GM23248 (cell line): ENCODE results near the gene KCNJ4. TPM values are rescaled to one million over a fixed set of nuclear protein-coding genes. Genes with fewer than 3 reads are reported as not detected.

Experiments used
- DNase-seq: peaks from one replicate; pipeline ENCODE4 v3.0.0-alpha.2; 2015
- H2AFZ ChIP-seq: fragments of 200-600 bp; sonication (generic); 2 replicates; pipeline ENCODE4 v1.6.1; 2016; ENCODE audit warnings: antibody characterized with exemption
- H3F3A ChIP-seq: fragments of 200-600 bp; sonication (generic); 2 replicates; pipeline ENCODE4 v1.6.1; 2016; ENCODE audit warnings: mild to moderate bottlenecking, antibody characterized with exemption, mixed run types; ENCODE audit not compliant: insufficient read depth
- H3K27ac ChIP-seq: fragments of 200-600 bp; sonication (generic); 2 replicates; pipeline ENCODE4 v1.5.1; 2016; ENCODE audit warnings: mild to moderate bottlenecking
- H3K27me3 ChIP-seq: fragments of 200-600 bp; sonication (generic); replicated peaks from 2 replicates; pipeline ENCODE4 v1.6.1; 2016; ENCODE audit warnings: mild to moderate bottlenecking; ENCODE audit not compliant: insufficient read depth
- H3K36me3 ChIP-seq: fragments of 200-600 bp; sonication (generic); 2 replicates; pipeline ENCODE4 v1.6.1; 2016; ENCODE audit warnings: low read depth, mild to moderate bottlenecking
- H3K4me1 ChIP-seq: fragments of 200-600 bp; sonication (generic); 2 replicates; pipeline ENCODE4 v1.6.1; 2016; ENCODE audit warnings: mild to moderate bottlenecking; ENCODE audit not compliant: insufficient read depth
- H3K4me2 ChIP-seq: fragments of 200-600 bp; sonication (generic); one replicate; pipeline ENCODE4 v1.6.1; 2016; ENCODE audit warnings: mild to moderate bottlenecking; ENCODE audit not compliant: unreplicated experiment
- H3K4me3 ChIP-seq: fragments of 200-600 bp; sonication (generic); 2 replicates; pipeline ENCODE4 v1.5.1; 2016; ENCODE audit warnings: mild to moderate bottlenecking
- H3K79me2 ChIP-seq: fragments of 200-600 bp; sonication (generic); 2 replicates; pipeline ENCODE4 v1.6.1; 2016; ENCODE audit warnings: mild to moderate bottlenecking; ENCODE audit not compliant: insufficient read depth
- H3K9ac ChIP-seq: fragments of 200-600 bp; sonication (generic); 2 replicates; pipeline ENCODE4 v1.6.1; 2016; ENCODE audit warnings: mild to moderate bottlenecking
- H3K9me2 ChIP-seq: fragments of 200-600 bp; sonication (generic); 2 replicates; pipeline ENCODE4 v1.6.1; 2016; ENCODE audit warnings: mixed run types, mild to moderate bottlenecking, moderate library complexity; ENCODE audit not compliant: insufficient read depth
- H3K9me3 ChIP-seq: fragments of 200-600 bp; sonication (generic); one replicate; pipeline ENCODE4 v1.6.1; 2017; ENCODE audit warnings: low read depth
- H4K20me1 ChIP-seq: fragments of 200-600 bp; sonication (generic); 2 replicates; pipeline ENCODE4 v1.6.0; 2016; ENCODE audit not compliant: insufficient read depth
- EZH2 ChIP-seq: fragments of 200-600 bp; sonication (generic); IDR thresholded peaks from 2 replicates; pipeline ENCODE4 v1.6.1; 2018; ENCODE audit warnings: antibody characterized with exemption, mild to moderate bottlenecking; ENCODE audit not compliant: insufficient read depth, poor library complexity, severe bottlenecking
- EZH2phosphoT487 ChIP-seq: fragments of 200-600 bp; sonication (generic); IDR thresholded peaks from 2 replicates; pipeline ENCODE4 v1.6.1; 2018; ENCODE audit warnings: antibody characterized with exemption, moderate library complexity, mild to moderate bottlenecking, low read depth; ENCODE audit not compliant: insufficient read depth
- WGBS, 2 experiments: methylation state at CpG; one replicate each; pipeline ENCODE4 v1.1.6; 2015 to 2017; ENCODE audit warnings: low lambda C conversion rate in 2 of 2, low coverage in 1 of 2; ENCODE audit errors: missing lambda C conversion rate in 2 of 2; 5-methylcytosine and 5-hydroxymethylcytosine counted together
- in situ Hi-C: fragments of 300-500 bp; cut with MboI; formaldehyde crosslinking; loops from 2 replicates; pipeline ENCODE4 v1.15.0; 2020
- polyA plus RNA-seq: library from polyadenylated mRNA; unstranded; fragments of >200 nt; fragmentation: Nextera tagmentation; extraction: Ambion mirVana; gene quantifications from 2 replicates; pipeline ENCODE4 v1.2.1, GENCODE V29; 2016
- total RNA-seq: library from RNA; depleted of rRNA; stranded (reverse); fragments of >200 nt; shearing (Covaris generic); gene quantifications from 2 replicates; pipeline ENCODE4 v1.2.3, GENCODE V29; 2014

Gene KCNJ4
- total and polyA plus RNA-seq, 2 experiments from 2014 or later, result not detected

DNA sequence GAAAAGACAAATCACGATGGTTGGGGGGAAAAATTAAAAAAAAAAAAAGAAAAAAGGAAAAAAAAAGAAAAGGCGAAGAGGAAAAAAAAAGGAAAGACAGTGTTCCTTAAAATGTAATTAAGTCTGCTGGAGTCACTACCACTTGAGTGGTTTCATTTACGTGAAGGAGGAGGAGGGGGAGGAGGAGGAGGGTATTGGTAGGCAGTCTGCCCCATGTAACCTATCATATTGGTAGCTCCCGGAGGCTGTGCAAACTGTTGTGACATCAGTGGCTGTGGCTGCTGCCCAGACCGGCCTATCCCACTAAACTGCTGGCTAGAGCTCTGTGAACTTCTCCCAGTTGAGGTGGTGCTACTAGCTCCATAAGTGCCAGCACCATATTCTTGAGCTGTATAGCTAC, 30.8 kb upstream of the KCNJ4 start:
- Histone ChIP-seq H3K27me3 (no peaks in the 10 kb centered on the region), H3K4me3 (no peak overlapping the region), H3K36me3 (peaks cover 95% of the 10 kb centered on the region), H3K4me2 (no peak overlapping the region), H3F3A (peaks cover 94% of the 10 kb centered on the region), H4K20me1 (no peaks in the 10 kb centered on the region), H3K27ac (peak overlapping the region; percentile 16), H3K79me2 (peaks cover 51% of the 10 kb centered on the region), H3K9me2 (no peaks in the 10 kb centered on the region), H2AFZ (no peak overlapping the region), H3K9me3 (no peaks in the 10 kb centered on the region), H3K9ac (no peak overlapping the region), H3K4me1 (0 out of 2 replicates have a peak, but pooled peaks cover 2% of the 10 kb centered on the region)
- TF ChIP-seq EZH2 (no peak), EZH2phosphoT487 (no peak)
- peak; percentile 46 for DNase-seq
- 54 to 56% methylated on average over 4 to 5 of the region's 5 CpGs for WGBS, 2 experiments
- in situ Hi-C loops, result no loop called here

DNA sequence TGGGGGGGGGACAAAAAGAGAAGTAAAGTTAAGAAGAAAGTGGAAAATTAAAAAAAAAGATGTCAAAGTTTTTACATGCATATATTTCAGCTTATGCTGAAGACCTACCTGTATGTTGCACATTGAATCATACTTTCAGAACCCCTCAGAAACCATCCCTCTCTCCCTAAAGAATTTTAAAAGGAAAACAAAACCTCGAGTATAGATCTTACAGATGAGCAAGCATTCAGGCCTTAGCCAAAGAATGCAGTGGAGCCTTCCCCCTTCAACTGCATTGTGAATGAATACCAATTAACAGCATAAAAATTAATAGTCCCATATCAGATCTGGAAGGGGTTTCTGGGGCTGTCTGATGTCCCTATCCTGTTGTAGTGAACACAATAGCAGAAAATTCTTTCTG, 29.2 kb upstream of the KCNJ4 start:
- H3F3A ChIP-seq, result peaks cover 94% of the 10 kb centered on the region
- H4K20me1 ChIP-seq, result no peaks in the 10 kb centered on the region
- no peaks in the 10 kb centered on the region for H3K9me2 ChIP-seq
- TF ChIP-seq EZH2, result no peak
- H3K27me3 ChIP-seq, result no peaks in the 10 kb centered on the region
- in situ Hi-C loops, result no loop called here
- peak overlapping the region; percentile 12; the same call in 1 of the 2 replicates for H3K27ac ChIP-seq
- WGBS, 2 experiments, result 86 to 93% methylated on average over 1 of the region's 1 CpG
- no peaks in the 10 kb centered on the region for H3K9me3 ChIP-seq
- H3K4me2 ChIP-seq, result no peak overlapping the region
- H3K36me3 ChIP-seq, result peaks cover 92% of the 10 kb centered on the region
- H3K4me3 ChIP-seq, result no peak overlapping the region
- H3K4me1 ChIP-seq, result no peaks in the 10 kb centered on the region
- no peak overlapping the region for H3K9ac ChIP-seq
- no peak overlapping the region for H2AFZ ChIP-seq
- H3K79me2 ChIP-seq, result peaks cover 36% of the 10 kb centered on the region
- no peak for DNase-seq

DNA sequence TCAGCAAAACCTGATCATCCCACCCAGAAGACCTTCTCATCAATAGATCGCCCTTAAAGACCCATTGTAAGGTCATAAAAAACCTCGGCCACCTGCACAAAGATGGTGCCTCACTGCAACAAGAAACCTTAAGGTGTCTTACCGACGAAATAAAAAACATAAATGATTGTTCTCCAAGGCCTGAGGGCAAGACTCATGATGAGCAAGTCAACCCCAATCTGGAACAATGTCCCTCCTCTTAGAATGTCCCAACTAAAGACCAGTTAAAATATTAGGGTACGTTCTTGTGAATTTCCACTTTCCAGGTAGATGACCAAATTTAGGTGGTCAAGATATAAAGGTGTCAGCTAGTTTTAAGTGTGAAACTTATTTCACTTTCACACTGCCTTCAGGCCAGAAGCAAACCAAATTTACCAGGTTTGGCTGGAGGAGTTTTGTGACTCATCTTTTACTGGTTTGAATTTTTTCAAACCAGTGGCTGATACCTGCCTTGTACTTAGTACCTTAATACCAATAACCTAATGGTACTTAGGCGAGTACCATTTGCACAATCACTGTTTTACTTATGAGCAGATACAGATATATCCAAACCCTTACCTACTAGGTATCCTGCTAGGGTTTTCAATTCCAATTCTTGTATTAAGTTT, 27.8 kb upstream of the KCNJ4 start:
- DNase-seq, result no peak
- 96 to 99% methylated on average over 6 of the region's 6 CpGs for WGBS, 2 experiments
- no peaks in the 10 kb centered on the region for H3K9me2 ChIP-seq
- H3K9me3 ChIP-seq, result no peaks in the 10 kb centered on the region
- no peak for TF ChIP-seq EZH2
- TF ChIP-seq EZH2phosphoT487, result no peak
- H3K27me3 ChIP-seq, result no peaks in the 10 kb centered on the region
- peaks cover 91% of the 10 kb centered on the region for H3F3A ChIP-seq
- in situ Hi-C loops, result no loop called here
- H4K20me1 ChIP-seq, result no peaks in the 10 kb centered on the region
- no peak overlapping the region for H3K4me3 ChIP-seq
- H3K9ac ChIP-seq, result no peak overlapping the region
- H2AFZ ChIP-seq, result no peak overlapping the region
- no peak overlapping the region for H3K4me2 ChIP-seq
- H3K79me2 ChIP-seq, result peaks cover 21% of the 10 kb centered on the region
- 0 out of 2 replicates have a peak overlapping the region, but pooled peaks have one; percentile 11 for H3K27ac ChIP-seq
- H3K4me1 ChIP-seq, result no peaks in the 10 kb centered on the region
- H3K36me3 ChIP-seq, result peaks cover 80% of the 10 kb centered on the region

DNA sequence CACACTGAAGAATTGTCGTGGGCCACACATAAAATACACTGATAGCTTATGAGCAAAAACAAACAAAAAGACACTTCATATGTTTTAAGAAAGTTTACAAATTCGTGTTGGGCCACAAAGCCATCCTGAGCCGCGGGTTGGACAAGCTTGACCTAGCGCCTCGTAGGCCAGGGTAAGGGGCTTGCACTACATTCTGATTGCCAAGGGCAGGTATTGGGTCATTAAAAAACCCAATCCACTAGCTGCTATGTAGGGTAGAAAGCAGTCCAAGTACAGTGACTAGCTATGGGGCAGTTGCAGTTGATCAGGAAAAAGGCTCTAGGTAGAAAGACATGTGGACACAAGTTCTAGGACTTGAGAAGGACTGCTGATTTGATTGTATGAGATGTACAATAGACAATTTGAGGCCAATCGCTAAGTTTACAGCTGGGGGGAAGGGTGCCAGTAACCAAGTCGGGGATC, 26.9 kb upstream of the KCNJ4 start:
- H3K4me2 ChIP-seq, result no peak overlapping the region
- DNase-seq, result no peak
- no peak overlapping the region for H3K9ac ChIP-seq
- H3K27me3 ChIP-seq, result no peaks in the 10 kb centered on the region
- 0 out of 2 replicates have a peak overlapping the region, but pooled peaks have one; percentile 4 for H3K27ac ChIP-seq
- no peaks in the 10 kb centered on the region for H4K20me1 ChIP-seq
- H2AFZ ChIP-seq, result no peak overlapping the region
- no peaks in the 10 kb centered on the region for H3K4me1 ChIP-seq
- H3K9me3 ChIP-seq, result no peaks in the 10 kb centered on the region
- in situ Hi-C loops, result no loop called here
- H3K9me2 ChIP-seq, result no peaks in the 10 kb centered on the region
- 98 to 100% methylated on average over 8 of the region's 8 CpGs for WGBS, 2 experiments
- H3K79me2 ChIP-seq, result peaks cover 12% of the 10 kb centered on the region; the same call in 1 of the 2 replicates
- peaks cover 92% of the 10 kb centered on the region for H3F3A ChIP-seq
- no peak for TF ChIP-seq EZH2phosphoT487
- TF ChIP-seq EZH2, result no peak
- peaks cover 80% of the 10 kb centered on the region for H3K36me3 ChIP-seq
- H3K4me3 ChIP-seq, result no peak overlapping the region
